Liver (tissue), 9 donors: ENCODE data around the gene ZFP3. TPM values are rescaled to one million over a fixed set of nuclear protein-coding genes. Genes with fewer than 3 reads are reported as not detected.
"Not testable (repeated sequence)": the region's sequence is repeated elsewhere in the genome, so short reads cannot be mapped to it uniquely, and the experiment has no call there.

Source experiments
- DNase-seq: peaks from one replicate; pipeline ENCODE4 v3.0.0-alpha.2; 2017; ENCODE audit warnings: low spot score
- H3K27ac ChIP-seq, 2 donors: one replicate each; pipeline ENCODE4 v1.7.0; 2013; ENCODE audit warnings: inconsistent platforms in 2 of 2, low read length in 2 of 2, control low read depth in 1 of 2, low read depth in 1 of 2, mild to moderate bottlenecking in 1 of 2
- H3K27me3 ChIP-seq, 4 donors: one replicate each; pipeline versions ENCODE4 v1.6.1 to v1.7.0; 2013; ENCODE audit warnings: low read length in 3 of 4, inconsistent platforms in 1 of 4, mild to moderate bottlenecking in 1 of 4, moderate library complexity in 1 of 4; ENCODE audit not compliant: control insufficient read depth in 4 of 4, insufficient read depth in 4 of 4
- H3K36me3 ChIP-seq, 4 donors: one replicate each; pipeline versions ENCODE4 v1.6.1 to v1.7.0; 2013; ENCODE audit warnings: low read length in 3 of 4, mild to moderate bottlenecking in 3 of 4, low read depth in 1 of 4, moderate library complexity in 1 of 4; ENCODE audit not compliant: control insufficient read depth in 4 of 4, insufficient read depth in 3 of 4
- H3K4me1 ChIP-seq, 4 donors: one replicate each; pipeline versions ENCODE4 v1.6.1 to v1.7.0; 2013; ENCODE audit warnings: low read length in 3 of 4, mild to moderate bottlenecking in 3 of 4, moderate library complexity in 1 of 4; ENCODE audit not compliant: control insufficient read depth in 4 of 4, insufficient read depth in 4 of 4
- H3K4me3 ChIP-seq, 3 donors: one replicate each; pipeline versions ENCODE4 v1.6.1 to v1.7.0; 2013; ENCODE audit warnings: low read length in 3 of 3, control low read depth in 1 of 3, low read depth in 1 of 3, mild to moderate bottlenecking in 1 of 3
- H3K9ac ChIP-seq, 2 donors: one replicate each; pipeline ENCODE4 v1.7.0; 2013; ENCODE audit warnings: low read length in 2 of 2, mild to moderate bottlenecking in 2 of 2, moderate library complexity in 2 of 2, control low read depth in 1 of 2, low read depth in 1 of 2
- H3K9me3 ChIP-seq, 4 donors: one replicate each; pipeline versions ENCODE4 v1.6.1 to v1.7.0; 2013; ENCODE audit warnings: low read length in 3 of 4; ENCODE audit not compliant: control insufficient read depth in 4 of 4
- EGR1 ChIP-seq, 2 donors: IDR thresholded peaks; 2 replicates each; pipeline ENCODE4 v1.6.1; 2016 to 2018; ENCODE audit warnings: antibody characterized with exemption in 2 of 2, low read depth in 2 of 2
- FOXA2 ChIP-seq: IDR thresholded peaks from 2 replicates; pipeline ENCODE4 v1.6.1; 2016; ENCODE audit warnings: antibody characterized with exemption
- HNF4A ChIP-seq, 2 donors: conservative IDR thresholded peaks; 2 replicates each; pipeline ENCODE4 v1.6.1; 2016; ENCODE audit warnings: antibody characterized with exemption in 2 of 2, mild to moderate bottlenecking in 2 of 2
- HNF4G ChIP-seq: IDR thresholded peaks from 2 replicates; pipeline ENCODE4 v1.6.1; 2016; ENCODE audit warnings: antibody characterized with exemption
- JUND ChIP-seq, 2 donors: IDR thresholded peaks; 2 replicates each; pipeline ENCODE4 v1.6.1; 2016; ENCODE audit warnings: antibody characterized with exemption in 2 of 2
- MAX ChIP-seq: IDR thresholded peaks from 2 replicates; pipeline ENCODE4 v1.6.1; 2016; ENCODE audit warnings: antibody characterized with exemption
- RAD21 ChIP-seq, 2 donors: IDR thresholded peaks; 2 replicates each; pipeline ENCODE4 v1.6.1; 2016; ENCODE audit warnings: antibody characterized with exemption in 2 of 2, mild to moderate bottlenecking in 2 of 2
- SP1 ChIP-seq: IDR thresholded peaks from 2 replicates; pipeline ENCODE4 v1.6.1; 2018; ENCODE audit warnings: antibody characterized with exemption, mild to moderate bottlenecking
- TAF1 ChIP-seq: conservative IDR thresholded peaks from 2 replicates; pipeline ENCODE4 v1.6.1; 2016; ENCODE audit warnings: antibody characterized with exemption, mild to moderate bottlenecking
- ZBTB33 ChIP-seq: IDR thresholded peaks from 2 replicates; pipeline ENCODE4 v1.6.1; 2016; ENCODE audit warnings: antibody characterized with exemption
- WGBS: extraction: QIAGEN DNeasy Blood & Tissue Kit; methylation state at CpG from one replicate; pipeline ENCODE4 v1.1.7; 2013; 5-methylcytosine and 5-hydroxymethylcytosine counted together
- polyA plus RNA-seq, 2 donors: library from polyadenylated mRNA; stranded (reverse) in 1 of 2; unstranded in 1 of 2; fragments of 200-250 nt in 1 of 2; fragments of >200 nt in 1 of 2; fragmentation: Nextera tagmentation in 1 of 2; extraction: Ambion mirVana in 1 of 2; gene quantifications; one replicate each; pipeline versions ENCODE4 v1.2.1 to v1.2.3, GENCODE V29; 2013 to 2015
- total RNA-seq, 2 donors: library from RNA; depleted of rRNA; stranded (reverse); fragments of >200 nt; gene quantifications; one replicate each; pipeline ENCODE4 v1.2.3, GENCODE V29; 2014
- donor health status: healthy.
- donor health status: healthy.
- donor health status: healthy.
- donor health status: healthy.
- donor health status: healthy.

ZFP3 gene
- total and polyA plus RNA-seq, 4 donors, result 0.46 to 1.6 (median 1.1) TPM

DNA sequence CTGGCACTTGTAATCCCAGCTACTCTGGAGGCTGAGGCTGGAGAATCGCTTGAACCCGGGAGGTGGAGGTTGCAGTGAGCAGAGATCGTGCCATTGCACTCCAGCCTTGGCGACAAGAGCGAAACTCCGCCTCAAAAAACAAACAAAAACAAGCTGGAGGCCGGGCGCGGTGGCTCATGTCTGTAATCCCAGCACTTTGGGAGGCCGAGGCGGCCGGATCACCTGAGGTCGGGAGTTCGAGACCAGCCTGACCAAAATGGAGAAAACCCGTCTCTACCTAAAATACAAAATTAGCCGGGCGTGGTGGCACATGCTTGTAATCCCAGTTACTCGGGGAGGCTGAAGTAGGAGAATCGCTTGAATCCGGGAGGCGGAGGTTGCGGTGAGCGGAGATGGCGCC lies 992 bp upstream of the ZFP3 start:
- H3K9ac ChIP-seq, H3K27ac ChIP-seq, H3K4me1 ChIP-seq, H3K27me3 ChIP-seq, DNase-seq, H3K36me3 ChIP-seq: not testable (repeated sequence)
- 97% methylated on average over 24 of the region's 24 CpGs for WGBS
- H3K9me3 ChIP-seq, result peaks cover 0 to 14% (median 5%) of the 10 kb centered on the region in 4 donors
- peak overlapping the region in 1 of 3 donors; percentile 89 for H3K4me3 ChIP-seq

- DNase-seq, result no peak
- H3K4me3 ChIP-seq, result peak overlapping the region; percentile 57 to 89 (median 83)
- no peaks in the 10 kb centered on the region for H3K27me3 ChIP-seq
- TF ChIP-seq RAD21 (IDR thresholded peaks at IDR 0.05) (no peak), SP1 (no peak), FOXA2 (no peak), HNF4A (conservative IDR thresholded peaks at IDR 0.05) (no peak), MAX (no peak)
- H3K9ac ChIP-seq, result peak overlapping the region in 1 of 2 donors; percentile 34
- H3K4me1 ChIP-seq, result peaks cover 0 to 5% (median 0%) of the 10 kb centered on the region in 4 donors
- peaks cover 0 to 14% (median 5%) of the 10 kb centered on the region in 4 donors for H3K9me3 ChIP-seq
- H3K36me3 ChIP-seq, result no peaks in the 10 kb centered on the region
- H3K27ac ChIP-seq, result peak overlapping the region; percentile 52 to 62
- 33% methylated on average over 14 of the region's 14 CpGs for WGBS
Measured at GRCh38 chr17:5077781-5078105, 524 bp upstream of the ZFP3 start.

DNA sequence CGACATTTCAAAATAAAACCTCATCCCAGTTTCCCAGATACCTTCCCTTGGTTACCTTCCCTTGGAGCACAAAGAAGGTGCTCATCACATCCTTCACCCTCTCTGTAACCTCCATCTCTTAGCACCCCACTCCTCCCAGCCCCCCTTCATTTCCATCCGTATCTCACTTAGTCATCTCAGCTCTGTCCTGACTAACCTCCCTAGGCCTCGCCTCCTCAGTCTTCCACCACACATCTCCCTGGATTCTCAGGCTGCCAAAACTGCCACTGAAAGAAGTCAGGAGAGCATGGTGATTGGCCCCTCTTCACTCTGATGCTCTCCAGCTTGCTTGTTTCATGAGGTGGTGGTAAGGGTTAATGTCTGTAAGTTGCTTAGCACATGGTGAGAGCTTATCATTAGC lies 2.3 kb downstream of the ZFP3 start:
- no peak for DNase-seq
- WGBS, result 89% methylated on average over 3 of the region's 3 CpGs
- no peaks in the 10 kb centered on the region for H3K27me3 ChIP-seq

More for the DNA sequence above, 2.3 kb downstream of the ZFP3 start:
- no peak overlapping the region for H3K27ac ChIP-seq
- TF ChIP-seq MAX (no peak), HNF4G (no peak), ZBTB33 (no peak), EGR1 (IDR thresholded peaks at IDR 0.05; ENCODE audit: low read depth in 2 of 2) (no peak), RAD21 (IDR thresholded peaks at IDR 0.05) (no peak), HNF4A (conservative IDR thresholded peaks at IDR 0.05) (no peak), JUND (IDR thresholded peaks at IDR 0.05) (no peak), TAF1 (no peak), FOXA2 (no peak)
- H3K36me3 ChIP-seq, result no peaks in the 10 kb centered on the region
- H3K9ac ChIP-seq, result no peak overlapping the region
- H3K9me3 ChIP-seq, result peaks cover 0 to 22% (median 6%) of the 10 kb centered on the region in 4 donors
- H3K4me1 ChIP-seq, result peaks cover 0 to 5% (median 0%) of the 10 kb centered on the region in 4 donors
- no peak overlapping the region for H3K4me3 ChIP-seq
